Erythroblast (primary cell): ENCODE measurements around the gene CDH2.

Experiments
- DNase-seq, 2 experiments: peaks; one replicate each; lab custom pipeline; 2025; lab: John Stamatoyannopoulos, UW
- GATA1 ChIP-seq: IDR thresholded peaks from 2 replicates; pipeline ENCODE4 v1.6.1; 2011; ENCODE audit warnings: low read depth, mild to moderate bottlenecking, control low read depth, low read length, moderate library complexity
- POLR2A ChIP-seq: IDR thresholded peaks from 2 replicates; pipeline ENCODE4 v1.6.1; 2011; ENCODE audit warnings: mild to moderate bottlenecking, low read length

CDH2 gene

GRCh38 chr18:28110924-28111323, 66.0 kb downstream of the CDH2 start:
- DNase-seq: no peak
- TF ChIP-seq POLR2A: no peak
- TF ChIP-seq GATA1: no peak

GRCh38 chr18:28109781-28110560, 67.0 kb downstream of the CDH2 start:
- no peak for DNase-seq
- TF ChIP-seq POLR2A (no peak), GATA1 (no peak)

DNA sequence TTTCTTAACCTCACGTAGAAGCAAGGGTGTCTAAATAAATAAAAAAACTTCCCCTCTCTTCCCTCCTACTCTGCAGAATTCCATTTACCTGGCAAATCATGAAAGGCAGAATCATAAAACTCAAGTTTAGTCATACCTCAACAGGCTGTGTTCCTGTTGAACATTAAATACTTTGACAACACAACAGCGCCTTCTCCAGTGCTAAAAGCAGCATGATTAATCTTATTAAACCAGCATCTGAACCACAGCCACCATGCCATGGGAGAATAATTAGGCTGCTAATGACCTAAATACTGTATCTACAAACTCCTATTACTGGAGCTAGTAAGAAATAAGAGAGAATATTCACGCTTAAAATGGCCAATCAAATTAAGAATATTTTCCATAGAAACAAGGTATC, 68.1 kb downstream of the CDH2 start:
- TF ChIP-seq POLR2A (no peak), GATA1 (no peak)
- DNase-seq: no peak

- TF ChIP-seq GATA1 (no peak), POLR2A (no peak)
- DNase-seq: no peak
These were observed 68.7 kb downstream of the CDH2 start for GRCh38 chr18:28108254-28108653.

DNA sequence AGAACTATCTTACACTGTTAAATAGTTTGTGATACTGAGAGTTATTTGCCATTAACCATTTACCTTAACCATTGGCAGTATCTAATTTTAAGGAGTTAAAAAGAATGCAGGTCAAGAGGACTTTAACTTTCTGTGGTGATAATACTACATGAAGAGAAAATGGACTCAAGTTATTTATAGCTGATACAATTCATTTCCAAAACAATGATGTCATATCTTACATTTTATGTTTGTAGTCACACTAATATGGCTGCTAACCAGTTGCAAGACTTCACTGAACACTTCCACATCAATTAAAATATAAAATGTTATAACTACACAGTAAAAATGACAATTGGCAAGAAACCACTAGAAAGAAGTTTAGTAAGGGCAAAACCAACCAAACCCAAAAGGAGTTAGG, 77.7 kb downstream of the CDH2 start:
- TF ChIP-seq POLR2A (no peak), GATA1 (no peak)
- DNase-seq: no peak

DNA sequence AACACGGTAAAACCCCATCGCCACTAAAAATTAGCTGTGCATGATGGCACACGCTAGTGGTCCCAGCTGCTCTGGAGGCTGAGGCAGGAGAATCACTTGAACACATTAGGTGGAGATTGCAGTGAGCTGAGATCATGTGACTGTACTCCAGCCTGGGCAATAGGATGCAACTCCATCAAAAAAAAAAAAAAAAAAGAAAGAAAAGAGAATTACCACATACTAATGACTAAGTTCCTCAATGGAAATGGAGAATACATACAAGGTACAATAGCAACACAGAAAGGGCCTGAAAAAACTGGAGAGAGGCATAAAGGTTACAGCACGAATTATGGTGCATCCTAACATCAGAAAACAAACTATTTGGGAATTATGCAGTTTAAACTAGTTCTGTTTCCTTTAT, 81.3 kb downstream of the CDH2 start:
- TF ChIP-seq GATA1 (no peak), POLR2A (no peak)
- DNase-seq: no peak

DNA sequence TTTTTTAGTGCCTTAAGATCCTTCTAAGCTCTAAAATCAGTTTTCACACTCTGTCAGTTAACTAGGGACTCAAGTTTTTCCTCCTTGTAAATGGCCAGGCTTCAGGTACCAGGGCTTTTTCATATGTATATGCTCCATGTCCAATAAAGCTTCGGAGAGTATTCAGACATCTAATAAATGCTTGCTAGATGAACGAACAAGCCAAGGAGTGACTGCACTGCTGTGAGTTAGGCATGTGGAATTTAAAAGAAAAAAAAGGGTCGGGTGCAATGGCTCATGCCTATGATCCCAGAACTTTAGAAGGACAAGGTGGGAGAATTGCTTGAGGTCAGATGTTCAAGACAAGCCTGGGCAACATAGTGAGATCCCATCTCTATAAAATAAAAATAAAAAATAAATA, 81.9 kb downstream of the CDH2 start:
- no peak for DNase-seq
- TF ChIP-seq POLR2A: no peak

DNA sequence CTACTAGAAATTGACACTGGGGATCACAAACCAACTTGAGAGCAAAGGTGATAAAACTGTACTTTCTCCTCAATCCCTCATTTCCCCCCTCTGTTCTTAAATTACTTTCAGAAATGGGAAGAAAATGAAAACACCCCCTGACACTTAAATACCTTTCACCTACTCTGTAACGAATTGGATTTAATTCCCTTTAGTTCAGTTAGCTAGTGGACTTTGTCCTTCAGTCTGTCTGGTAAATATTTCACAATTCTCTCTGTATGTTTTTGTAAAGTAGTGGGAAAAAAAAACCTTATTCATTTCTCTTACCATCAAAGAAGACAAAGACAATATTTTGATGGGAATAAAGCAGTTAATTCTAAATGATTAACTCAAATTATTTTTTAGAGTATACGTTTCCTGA, 85.7 kb downstream of the CDH2 start:
- DNase-seq: no peak
- TF ChIP-seq GATA1 (no peak), POLR2A (no peak)

DNA sequence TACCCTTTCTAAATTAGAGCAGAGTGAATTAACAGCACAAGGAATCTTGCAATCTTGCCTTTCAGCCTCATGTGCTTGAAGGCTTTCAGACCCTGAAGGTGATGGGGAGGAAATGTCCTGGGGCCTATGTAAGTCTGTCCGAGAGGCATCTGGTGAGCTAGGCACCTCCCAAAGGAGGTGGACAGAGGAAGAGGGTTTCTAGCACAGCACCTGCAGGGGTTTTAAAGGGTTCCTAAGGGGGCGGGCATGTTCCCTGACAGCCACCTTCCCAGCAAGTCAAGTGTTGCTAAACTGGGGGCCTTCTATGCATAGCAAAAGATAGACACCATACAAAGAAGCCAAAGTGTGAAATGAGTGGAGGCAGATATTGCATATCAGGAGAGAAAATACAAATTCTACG, 88.5 kb downstream of the CDH2 start:
- TF ChIP-seq POLR2A: no peak
- TF ChIP-seq GATA1: no peak
- no peak for DNase-seq

GRCh38 chr18:28086670-28087552, 90.0 kb downstream of the CDH2 start:
- DNase-seq: no peak
- TF ChIP-seq GATA1 (no peak), POLR2A (no peak)

DNA sequence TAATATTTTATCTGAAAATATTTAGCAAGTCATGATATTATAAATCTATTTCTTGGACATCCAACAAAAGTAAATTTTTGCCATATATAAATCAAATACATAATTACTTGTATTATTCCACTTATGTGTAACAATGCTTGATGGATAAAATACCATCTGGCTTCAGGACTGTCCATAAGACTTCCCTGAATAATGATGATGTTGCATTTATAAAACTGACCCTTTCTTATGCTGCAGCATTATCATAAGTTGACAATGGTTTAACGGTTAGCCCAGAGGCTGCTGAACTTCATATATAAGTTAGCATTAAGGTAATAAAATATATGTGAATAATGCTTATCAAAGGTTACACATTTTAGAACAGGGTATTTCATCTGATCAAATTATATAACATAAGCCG, 95.4 kb downstream of the CDH2 start:
- DNase-seq: no peak
- TF ChIP-seq POLR2A (no peak), GATA1 (no peak)

DNA sequence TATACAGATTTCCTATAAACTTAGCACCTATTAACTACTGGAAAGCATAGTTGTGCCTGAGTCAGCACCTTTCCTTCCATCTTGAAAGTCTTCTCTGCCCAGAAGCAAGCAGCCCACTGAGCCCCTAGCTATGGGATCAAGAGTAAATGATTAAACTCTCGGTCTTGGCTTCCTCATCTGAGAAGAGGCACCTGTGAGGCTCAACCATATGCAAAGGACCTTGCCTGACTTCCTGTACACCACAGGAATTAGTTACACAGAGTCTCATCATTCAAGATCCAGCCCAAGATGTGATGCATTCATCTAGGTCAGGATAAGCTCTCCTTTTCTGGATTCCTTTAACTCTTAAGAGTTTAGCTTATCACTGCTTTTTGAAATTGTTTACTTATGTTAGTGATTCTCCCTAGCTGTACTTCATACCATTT, 96.0 kb downstream of the CDH2 start:
- no peak for DNase-seq
- no peak for TF ChIP-seq POLR2A
- no peak for TF ChIP-seq GATA1

GRCh38 chr18:28079883-28080282, 97.0 kb downstream of the CDH2 start:
- DNase-seq: no peak
- no peak for TF ChIP-seq POLR2A
- TF ChIP-seq GATA1: no peak

DNA sequence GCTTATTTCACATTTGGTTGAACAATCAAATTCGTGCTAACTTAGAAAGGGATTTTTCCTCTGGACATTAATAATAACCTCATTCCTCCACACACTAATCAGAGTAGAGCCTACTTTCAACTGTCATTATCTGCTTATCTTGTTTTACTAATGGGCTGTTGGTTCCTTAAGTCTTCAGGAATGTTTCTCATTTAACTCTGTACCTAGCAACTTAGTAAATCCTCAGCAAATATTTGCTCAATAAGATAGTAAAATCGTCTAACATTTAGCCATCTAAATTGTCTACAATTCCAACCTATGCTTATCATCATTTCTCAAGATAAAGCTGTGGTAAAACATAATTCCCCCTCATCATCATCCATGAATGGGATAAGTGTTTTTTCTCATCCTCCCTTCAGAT, 98.1 kb downstream of the CDH2 start:
- TF ChIP-seq POLR2A: no peak
- TF ChIP-seq GATA1: no peak
- no peak for DNase-seq

GRCh38 chr18:28078298-28078697, 98.6 kb downstream of the CDH2 start:
- DNase-seq: no peak

GRCh38 chr18:28075501-28075900, 101.4 kb downstream of the CDH2 start:
- DNase-seq: no peak
- TF ChIP-seq POLR2A (no peak), GATA1 (no peak)

More at GRCh38 chr18:28078298-28078697, 98.6 kb downstream of the CDH2 start:
- TF ChIP-seq POLR2A: no peak
- TF ChIP-seq GATA1: no peak
